HepG2 (cell line): ENCODE results near the gene EBF4. TPM values are rescaled to one million over a fixed set of nuclear protein-coding genes. Genes with fewer than 3 reads are reported as not detected.

Source experiments
- AKNA ChIP-seq: sonication (generic); formaldehyde crosslinking; IDR thresholded peaks from 2 replicates; pipeline ENCODE4 v1.4.0; 2020; ENCODE audit warnings: missing genetic modification reagents, borderline replicate concordance
- ELF3 ChIP-seq: IDR thresholded peaks from 2 replicates; pipeline ENCODE4 v1.6.1; 2016; ENCODE audit warnings: missing genetic modification reagents, missing compliant biosample characterization
- FOXA1 ChIP-seq, 2 experiments: fragments of 450-650 bp in 1 of 2; sonication (generic) in 1 of 2; formaldehyde crosslinking in 1 of 2; IDR thresholded peaks; 2 replicates each; pipeline versions ENCODE4 v1.4.0 to v1.6.1; 2016 to 2020; ENCODE audit warnings: missing genetic modification reagents in 1 of 2
- JUN ChIP-seq: sonication (generic); formaldehyde crosslinking; IDR thresholded peaks from 2 replicates; pipeline ENCODE4 v1.4.0; 2020; ENCODE audit warnings: mild to moderate bottlenecking, missing genetic modification reagents
- SAFB2 ChIP-seq: sonication (generic); formaldehyde crosslinking; IDR thresholded peaks from 2 replicates; pipeline ENCODE4 v1.5.1; 2020; ENCODE audit warnings: missing genetic modification reagents, low read depth, mild to moderate bottlenecking, borderline replicate concordance
- ZMYM3 ChIP-seq: sonication (generic); formaldehyde crosslinking; IDR thresholded peaks from 2 replicates; pipeline ENCODE4 v1.5.1; 2020; ENCODE audit warnings: mild to moderate bottlenecking, missing genetic modification reagents
- ZNF609 ChIP-seq: sonication (generic); formaldehyde crosslinking; IDR thresholded peaks from 2 replicates; pipeline ENCODE4 v1.4.0; 2020; ENCODE audit warnings: mild to moderate bottlenecking, missing genetic modification reagents, borderline replicate concordance
- polyA plus RNA-seq, 8 experiments: library from polyadenylated mRNA; depleted of rRNA in 3 of 8; stranded (reverse) in 7 of 8; unstranded in 1 of 8; fragments of >200 nt; fragmentation: Illumina TruSeq in 4 of 8; extraction: Trizol in 4 of 8; gene quantifications; 2 replicates each; pipeline versions ENCODE4 v1.2.1 to v1.2.3, GENCODE V29; 2011 to 2016; ENCODE audit warnings: low read depth in 4 of 8, missing spikeins in 1 of 8, mixed read lengths in 1 of 8; ENCODE audit not compliant: insufficient read depth in 1 of 8
- total RNA-seq, 5 experiments: library from RNA; depleted of rRNA; stranded (reverse); fragments of >200 nt; fragmentation: Illumina TruSeq; extraction: Trizol; gene quantifications; 2 replicates each; pipeline ENCODE4 v1.2.3, GENCODE V29; 2016; ENCODE audit warnings: low read depth in 1 of 5
- TF ChIP-seq, protein P1 (sequence below): sonication (generic); formaldehyde crosslinking; IDR thresholded peaks from 2 replicates; pipeline ENCODE4 v1.4.0; 2020; ENCODE audit warnings: missing genetic modification reagents, borderline replicate concordance
- TF ChIP-seq, protein P2 (sequence below), 2 experiments: sonication (generic) in 1 of 2; formaldehyde crosslinking in 1 of 2; IDR thresholded peaks; 2 replicates each; pipeline versions ENCODE4 v1.4.0 to v1.6.1; 2016 to 2020; ENCODE audit warnings: borderline replicate concordance in 1 of 2, low read depth in 1 of 2, mild to moderate bottlenecking in 1 of 2, missing genetic modification reagents in 1 of 2

Gene EBF4
- total and polyA plus RNA-seq, 2 of the 13 experiments (the other 11 are each of a cell fraction or from before 2014, with no cell fraction given): 0.84 to 2.2 TPM

DNA sequence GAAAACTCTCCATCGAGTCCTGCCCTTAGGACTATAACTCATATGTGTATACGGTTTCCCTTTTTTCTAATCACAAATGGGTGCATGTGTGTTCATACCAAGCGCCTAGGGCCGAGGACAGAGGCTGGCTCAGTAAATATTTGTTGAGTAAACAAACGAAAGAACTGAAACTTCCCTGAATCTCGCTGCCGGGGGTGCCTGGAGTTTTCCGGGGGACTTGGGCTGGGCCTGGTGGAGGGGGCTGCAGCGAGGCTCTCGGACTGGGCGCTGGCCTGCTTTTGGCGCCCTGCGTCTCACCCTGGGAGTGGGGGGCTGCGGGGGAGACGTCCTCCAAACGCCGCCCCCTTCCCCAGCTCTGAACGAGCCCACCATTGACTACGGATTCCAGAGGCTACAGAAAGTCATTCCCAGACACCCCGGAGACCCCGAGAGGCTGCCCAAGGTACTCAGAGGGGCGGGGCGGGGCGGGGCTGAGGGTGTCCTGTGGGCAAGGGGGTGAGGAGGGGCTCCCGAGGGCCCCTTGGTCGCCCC lies 58.8 kb downstream of the EBF4 start (continued):
- TF ChIP-seq, protein P1, sequence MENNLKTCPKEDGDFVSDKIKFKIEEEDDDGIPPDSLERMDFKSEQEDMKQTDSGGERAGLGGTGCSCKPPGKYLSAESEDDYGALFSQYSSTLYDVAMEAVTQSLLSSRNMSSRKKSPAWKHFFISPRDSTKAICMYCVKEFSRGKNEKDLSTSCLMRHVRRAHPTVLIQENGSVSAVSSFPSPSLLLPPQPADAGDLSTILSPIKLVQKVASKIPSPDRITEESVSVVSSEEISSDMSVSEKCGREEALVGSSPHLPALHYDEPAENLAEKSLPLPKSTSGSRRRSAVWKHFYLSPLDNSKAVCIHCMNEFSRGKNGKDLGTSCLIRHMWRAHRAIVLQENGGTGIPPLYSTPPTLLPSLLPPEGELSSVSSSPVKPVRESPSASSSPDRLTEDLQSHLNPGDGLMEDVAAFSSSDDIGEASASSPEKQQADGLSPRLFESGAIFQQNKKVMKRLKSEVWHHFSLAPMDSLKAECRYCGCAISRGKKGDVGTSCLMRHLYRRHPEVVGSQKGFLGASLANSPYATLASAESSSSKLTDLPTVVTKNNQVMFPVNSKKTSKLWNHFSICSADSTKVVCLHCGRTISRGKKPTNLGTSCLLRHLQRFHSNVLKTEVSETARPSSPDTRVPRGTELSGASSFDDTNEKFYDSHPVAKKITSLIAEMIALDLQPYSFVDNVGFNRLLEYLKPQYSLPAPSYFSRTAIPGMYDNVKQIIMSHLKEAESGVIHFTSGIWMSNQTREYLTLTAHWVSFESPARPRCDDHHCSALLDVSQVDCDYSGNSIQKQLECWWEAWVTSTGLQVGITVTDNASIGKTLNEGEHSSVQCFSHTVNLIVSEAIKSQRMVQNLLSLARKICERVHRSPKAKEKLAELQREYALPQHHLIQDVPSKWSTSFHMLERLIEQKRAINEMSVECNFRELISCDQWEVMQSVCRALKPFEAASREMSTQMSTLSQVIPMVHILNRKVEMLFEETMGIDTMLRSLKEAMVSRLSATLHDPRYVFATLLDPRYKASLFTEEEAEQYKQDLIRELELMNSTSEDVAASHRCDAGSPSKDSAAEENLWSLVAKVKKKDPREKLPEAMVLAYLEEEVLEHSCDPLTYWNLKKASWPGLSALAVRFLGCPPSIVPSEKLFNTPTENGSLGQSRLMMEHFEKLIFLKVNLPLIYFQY (CRISPR knock-in tag): 0 out of 2 replicates have a peak, but pooled peaks have one; percentile 29
- no peak for TF ChIP-seq SAFB2 (CRISPR knock-in tag)
- TF ChIP-seq, protein P2, sequence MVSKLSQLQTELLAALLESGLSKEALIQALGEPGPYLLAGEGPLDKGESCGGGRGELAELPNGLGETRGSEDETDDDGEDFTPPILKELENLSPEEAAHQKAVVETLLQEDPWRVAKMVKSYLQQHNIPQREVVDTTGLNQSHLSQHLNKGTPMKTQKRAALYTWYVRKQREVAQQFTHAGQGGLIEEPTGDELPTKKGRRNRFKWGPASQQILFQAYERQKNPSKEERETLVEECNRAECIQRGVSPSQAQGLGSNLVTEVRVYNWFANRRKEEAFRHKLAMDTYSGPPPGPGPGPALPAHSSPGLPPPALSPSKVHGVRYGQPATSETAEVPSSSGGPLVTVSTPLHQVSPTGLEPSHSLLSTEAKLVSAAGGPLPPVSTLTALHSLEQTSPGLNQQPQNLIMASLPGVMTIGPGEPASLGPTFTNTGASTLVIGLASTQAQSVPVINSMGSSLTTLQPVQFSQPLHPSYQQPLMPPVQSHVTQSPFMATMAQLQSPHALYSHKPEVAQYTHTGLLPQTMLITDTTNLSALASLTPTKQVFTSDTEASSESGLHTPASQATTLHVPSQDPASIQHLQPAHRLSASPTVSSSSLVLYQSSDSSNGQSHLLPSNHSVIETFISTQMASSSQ (IDR thresholded peaks at IDR 0.05; ENCODE audit: low read depth): 0 out of 2 replicates have a peak, but pooled peaks have one; percentile 15
- TF ChIP-seq, protein P2 (CRISPR knock-in tag; IDR thresholded peaks at IDR 0.05; ENCODE audit: borderline replicate concordance): no peak
- no peak for TF ChIP-seq AKNA (CRISPR knock-in tag)
- TF ChIP-seq JUN (CRISPR knock-in tag): no peak
- TF ChIP-seq FOXA1 (IDR thresholded peaks at IDR 0.05): peak; percentile 43; the same call in 1 of the 2 replicates
- TF ChIP-seq FOXA1 (CRISPR knock-in tag; IDR thresholded peaks at IDR 0.05): peak; percentile 90
- peak; percentile 70 for TF ChIP-seq ZMYM3
- peak; percentile 62 for TF ChIP-seq ELF3
- peak; percentile 62; the same call in 1 of the 2 replicates for TF ChIP-seq ZNF609 (CRISPR knock-in tag)
